ENCODE measurements around the gene KIF7. TPM values are rescaled to one million over a fixed set of nuclear protein-coding genes. Genes with fewer than 3 reads are reported as not detected.

Gene KIF7
- polyA plus RNA-seq, 3 donors = not detected

DNA sequence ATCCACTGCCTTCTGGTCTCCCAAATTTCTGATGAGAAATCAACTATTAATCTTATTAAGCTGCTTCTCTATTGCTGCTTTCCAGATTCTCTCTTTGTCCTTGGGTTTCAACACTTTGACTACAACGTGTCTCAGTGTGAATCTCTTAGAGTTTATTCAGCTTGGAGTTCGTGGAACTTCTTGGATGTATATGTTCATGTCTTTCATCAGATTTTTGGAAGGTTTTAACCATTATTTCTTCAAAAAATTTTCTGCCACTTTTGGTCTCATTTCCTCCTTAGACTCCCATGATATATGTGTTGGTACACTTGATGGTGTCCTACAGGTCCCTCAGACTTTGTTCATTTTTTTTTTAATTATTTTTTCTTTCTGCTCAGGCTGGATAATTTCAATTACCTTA, 44.0 kb downstream of the KIF7 start:
- Histone ChIP-seq H3K9ac (ENCODE audit: insufficient read depth, low read length, poor library complexity, severe bottlenecking) (no peak overlapping the region), H3K79me2 (ENCODE audit: insufficient read depth, low read length) (no peaks in the 10 kb centered on the region), H3K27me3 (ENCODE audit: control insufficient read depth in 2 of 2, insufficient read depth in 2 of 2, low read length in 2 of 2) (no peaks in the 10 kb centered on the region), H2AFZ (ENCODE audit: insufficient read depth, low read depth, low read length, poor library complexity, severe bottlenecking) (no peak overlapping the region), H3K27ac (ENCODE audit: low read depth in 1 of 2, low read length in 2 of 2) (no peak overlapping the region), H3K4me2 (replicated peaks; ENCODE audit: extremely low read depth, low read length, poor library complexity, severe bottlenecking) (no peak overlapping the region), H3K9me3 (replicated peaks in 1 of 2; ENCODE audit: control insufficient read depth in 1 of 2, insufficient read depth in 1 of 2, low read length in 2 of 2) (peaks cover 4 to 19% of the 10 kb centered on the region in 2 donors), H3K4me3 (replicated peaks in 1 of 3; ENCODE audit: low read depth in 2 of 3, low read length in 3 of 3) (no peak overlapping the region), H3K36me3 (replicated peaks in 1 of 2; ENCODE audit: control insufficient read depth in 1 of 2, insufficient read depth in 2 of 2, low read length in 2 of 2) (peaks cover 72 to 96% of the 10 kb centered on the region in 2 donors), H3K4me1 (ENCODE audit: control insufficient read depth in 1 of 2, insufficient read depth in 2 of 2, low read length in 2 of 2) (no peaks in the 10 kb centered on the region), H4K20me1 (ENCODE audit: insufficient read depth, low read length) (no peaks in the 10 kb centered on the region)
- peaks cover 73 to 95% of the 10 kb centered on the region in 2 donors for H3K36me3 Mint-ChIP-seq
- no CpG with 5 or more reads among the region's 2 CpGs for WGBS (ENCODE audit: insufficient coverage)
- H3K4me1 Mint-ChIP-seq = no peaks in the 10 kb centered on the region
- no peak overlapping the region for H3K27ac Mint-ChIP-seq
- H3K4me3 Mint-ChIP-seq = no peak overlapping the region
- DNase-seq = no peak
- intact Hi-C loops (cut with micrococcal nuclease) = no loop called here
- H3K9me3 Mint-ChIP-seq = peaks cover 13 to 22% (median 19%) of the 10 kb centered on the region in 7 donors
- TF ChIP-seq, protein P1, sequence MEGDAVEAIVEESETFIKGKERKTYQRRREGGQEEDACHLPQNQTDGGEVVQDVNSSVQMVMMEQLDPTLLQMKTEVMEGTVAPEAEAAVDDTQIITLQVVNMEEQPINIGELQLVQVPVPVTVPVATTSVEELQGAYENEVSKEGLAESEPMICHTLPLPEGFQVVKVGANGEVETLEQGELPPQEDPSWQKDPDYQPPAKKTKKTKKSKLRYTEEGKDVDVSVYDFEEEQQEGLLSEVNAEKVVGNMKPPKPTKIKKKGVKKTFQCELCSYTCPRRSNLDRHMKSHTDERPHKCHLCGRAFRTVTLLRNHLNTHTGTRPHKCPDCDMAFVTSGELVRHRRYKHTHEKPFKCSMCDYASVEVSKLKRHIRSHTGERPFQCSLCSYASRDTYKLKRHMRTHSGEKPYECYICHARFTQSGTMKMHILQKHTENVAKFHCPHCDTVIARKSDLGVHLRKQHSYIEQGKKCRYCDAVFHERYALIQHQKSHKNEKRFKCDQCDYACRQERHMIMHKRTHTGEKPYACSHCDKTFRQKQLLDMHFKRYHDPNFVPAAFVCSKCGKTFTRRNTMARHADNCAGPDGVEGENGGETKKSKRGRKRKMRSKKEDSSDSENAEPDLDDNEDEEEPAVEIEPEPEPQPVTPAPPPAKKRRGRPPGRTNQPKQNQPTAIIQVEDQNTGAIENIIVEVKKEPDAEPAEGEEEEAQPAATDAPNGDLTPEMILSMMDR (IDR thresholded peaks at IDR 0.05) = no peak
- H3K27me3 Mint-ChIP-seq (ENCODE audit: low read depth in 3 of 3) = no peaks in the 10 kb centered on the region

- Histone ChIP-seq H2AFZ (ENCODE audit: insufficient read depth, low read depth, low read length, poor library complexity, severe bottlenecking) (no peak overlapping the region), H3K4me2 (replicated peaks; ENCODE audit: extremely low read depth, low read length, poor library complexity, severe bottlenecking) (no peak overlapping the region), H3K27me3 (ENCODE audit: control insufficient read depth in 2 of 2, insufficient read depth in 2 of 2, low read length in 2 of 2) (no peaks in the 10 kb centered on the region), H3K9ac (ENCODE audit: insufficient read depth, low read length, poor library complexity, severe bottlenecking) (no peak overlapping the region), H3K4me3 (replicated peaks in 1 of 3; ENCODE audit: low read depth in 2 of 3, low read length in 3 of 3) (no peak overlapping the region), H3K4me1 (ENCODE audit: control insufficient read depth in 1 of 2, insufficient read depth in 2 of 2, low read length in 2 of 2) (no peaks in the 10 kb centered on the region), H3K27ac (ENCODE audit: low read depth in 1 of 2, low read length in 2 of 2) (no peak overlapping the region), H3K79me2 (ENCODE audit: insufficient read depth, low read length) (no peaks in the 10 kb centered on the region), H3K36me3 (replicated peaks in 1 of 2; ENCODE audit: control insufficient read depth in 1 of 2, insufficient read depth in 2 of 2, low read length in 2 of 2) (peaks cover 69 to 96% of the 10 kb centered on the region in 2 donors), H4K20me1 (ENCODE audit: insufficient read depth, low read length) (no peaks in the 10 kb centered on the region), H3K9me3 (replicated peaks in 1 of 2; ENCODE audit: control insufficient read depth in 1 of 2, insufficient read depth in 1 of 2, low read length in 2 of 2) (no peaks in the 10 kb centered on the region)
- Mint-ChIP-seq H3K4me1 (no peaks in the 10 kb centered on the region), H3K36me3 (peaks cover 63 to 85% of the 10 kb centered on the region in 2 donors), H3K9me3 (no peaks in the 10 kb centered on the region), H3K27me3 (ENCODE audit: low read depth in 3 of 3) (no peaks in the 10 kb centered on the region), H3K4me3 (no peak overlapping the region), H3K27ac (no peak overlapping the region)
- DNase-seq = no peak
- TF ChIP-seq, protein P1 (IDR thresholded peaks at IDR 0.05) = no peak
- intact Hi-C loops (cut with micrococcal nuclease) = no loop called here
- WGBS (ENCODE audit: insufficient coverage) = 100% methylated on average over 2 of the region's 4 CpGs
Observed at GRCh38 chr15:89599021-89599420, 56.2 kb downstream of the KIF7 start.
